Measurements from ENCODE around the gene ANKRD17.
"Not testable (repeated sequence)": the region's sequence is repeated elsewhere in the genome, so short reads cannot be mapped to it uniquely, and the experiment has no call there.

The ANKRD17 gene

DNA sequence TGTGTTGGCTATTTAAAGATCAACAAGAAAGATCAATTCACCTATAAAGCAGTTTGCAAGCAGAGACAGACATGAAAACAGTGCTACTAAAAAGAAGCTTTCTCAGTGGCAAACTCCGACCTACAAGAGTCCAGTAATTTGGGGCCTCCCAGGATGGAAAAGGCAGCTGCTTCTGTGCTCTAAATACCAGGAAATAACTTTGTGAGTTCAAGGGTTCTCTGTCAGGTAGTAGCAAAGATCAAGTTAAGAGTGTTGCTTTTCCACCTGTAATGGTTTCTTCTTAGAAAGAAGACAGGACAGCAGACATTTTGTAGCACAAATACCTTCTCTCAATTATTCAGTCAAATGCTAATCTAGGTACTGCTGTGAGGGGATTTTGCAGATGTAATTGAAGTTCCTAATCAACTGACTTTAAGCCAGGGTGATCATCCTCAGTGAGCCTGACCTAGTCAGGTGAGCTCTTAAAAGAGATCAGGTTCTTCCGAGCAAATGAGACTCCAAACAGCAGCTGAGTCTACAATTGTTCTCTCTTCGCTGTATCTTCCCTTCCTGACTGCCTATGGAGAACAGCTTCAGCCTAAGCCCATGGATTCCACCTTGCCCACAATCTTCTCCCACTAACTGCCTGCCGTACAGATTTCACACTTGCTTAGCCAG is 13.5 kb downstream of the ANKRD17 start:
- FAIRE-seq: no peak

DNA sequence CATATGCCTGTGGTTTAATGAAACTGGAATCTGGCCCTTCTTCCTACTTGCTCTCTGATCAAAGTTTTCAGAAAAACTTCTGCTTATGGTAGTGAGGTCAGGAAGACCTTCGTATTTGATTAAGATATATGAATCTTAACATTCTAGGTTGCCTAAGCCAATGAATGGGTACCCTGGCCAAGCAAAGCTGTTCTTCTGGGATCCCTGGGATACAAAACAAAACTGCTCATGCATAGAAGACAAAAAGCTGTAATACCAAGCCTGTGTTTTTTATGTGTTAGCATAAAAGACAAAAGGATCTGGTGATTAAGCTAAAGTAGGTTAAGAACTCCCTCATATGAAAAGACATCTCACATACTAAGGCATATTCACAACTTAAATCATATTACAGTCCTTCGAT is 21.6 kb downstream of the ANKRD17 start:
- no peak for FAIRE-seq

DNA sequence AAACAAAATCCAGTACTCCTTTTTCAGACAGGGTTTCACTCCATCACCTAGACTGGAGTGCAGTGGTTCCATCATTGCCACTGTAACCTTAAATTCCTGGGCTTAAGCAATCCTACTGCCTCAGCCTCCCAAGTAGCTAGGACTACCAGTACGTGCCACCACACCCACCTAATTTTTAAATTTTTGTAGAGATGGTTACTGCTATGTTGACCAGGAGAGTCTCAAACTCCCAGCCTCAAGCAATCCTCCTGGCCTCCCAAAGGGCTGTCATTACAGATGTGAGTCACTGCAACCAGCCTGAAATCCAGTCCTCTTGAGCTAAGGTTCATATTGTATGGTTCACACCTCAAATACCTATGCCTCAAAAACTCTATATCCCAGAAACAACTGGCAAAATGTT is 22.4 kb downstream of the ANKRD17 start:
- no peak for FAIRE-seq

DNA sequence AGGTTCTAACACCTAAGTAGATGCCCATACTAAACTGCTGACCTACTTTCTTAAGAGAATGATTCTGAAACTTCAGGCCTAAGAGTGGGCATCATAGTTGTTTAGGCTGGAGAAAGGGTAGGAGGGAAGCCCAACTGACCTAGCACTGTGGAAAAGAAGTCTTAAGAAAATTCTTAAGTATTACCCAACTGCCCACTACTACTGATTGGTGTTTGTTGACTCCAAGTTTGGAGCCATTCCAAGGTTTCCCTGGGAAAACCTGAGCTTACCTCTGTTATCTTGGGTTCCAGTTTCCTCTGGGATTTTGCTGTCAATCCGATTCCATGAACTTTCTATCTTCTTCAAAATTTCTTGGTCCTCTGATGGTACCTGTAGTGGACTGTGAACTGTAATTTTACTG is 23.9 kb downstream of the ANKRD17 start:
- FAIRE-seq: no peak

DNA sequence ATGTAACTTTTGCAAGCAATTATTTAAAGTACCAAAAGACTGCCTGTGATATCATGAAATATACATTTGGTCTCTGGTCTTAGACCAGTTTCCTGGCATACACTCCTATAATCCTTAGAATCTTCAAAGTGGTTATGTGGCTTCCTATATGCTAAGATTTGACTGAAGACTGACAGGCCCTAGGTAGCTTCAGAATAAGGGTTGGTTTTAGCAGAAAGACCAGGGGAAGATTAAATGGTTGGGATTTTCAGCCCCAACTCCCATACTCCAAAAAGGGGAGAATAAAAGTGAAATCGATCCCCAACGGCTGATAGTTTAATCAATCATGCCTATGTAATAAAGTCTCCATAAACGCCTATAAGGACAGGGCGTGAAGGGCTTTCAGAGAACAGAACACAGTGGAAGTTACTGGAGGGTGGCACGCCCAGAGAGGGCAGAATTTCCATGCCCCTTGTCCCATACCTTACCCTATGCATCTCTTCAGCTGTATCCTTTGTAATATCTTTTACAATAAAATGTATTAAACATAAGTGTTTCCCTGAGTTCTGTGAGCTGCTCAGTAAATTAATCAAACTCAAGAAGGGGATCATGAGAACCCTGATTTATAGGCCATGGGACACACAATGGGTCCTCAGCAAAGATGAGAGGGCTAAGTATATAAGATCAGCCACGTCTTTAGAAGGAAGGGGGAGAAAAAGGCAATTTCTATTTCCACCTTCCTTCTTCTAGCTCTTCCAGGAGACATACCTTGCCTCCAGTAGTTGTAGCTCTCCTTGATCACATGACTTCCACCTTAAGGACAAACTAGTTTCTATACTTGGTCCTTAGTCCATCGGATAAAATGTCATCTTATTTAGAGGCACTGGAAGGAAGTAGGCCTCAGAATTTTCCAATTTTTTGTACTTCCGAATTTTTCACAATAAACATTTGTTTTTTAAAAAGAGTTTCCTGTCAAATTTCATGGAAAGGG is 26.8 kb downstream of the ANKRD17 start:
- no peak for FAIRE-seq

DNA sequence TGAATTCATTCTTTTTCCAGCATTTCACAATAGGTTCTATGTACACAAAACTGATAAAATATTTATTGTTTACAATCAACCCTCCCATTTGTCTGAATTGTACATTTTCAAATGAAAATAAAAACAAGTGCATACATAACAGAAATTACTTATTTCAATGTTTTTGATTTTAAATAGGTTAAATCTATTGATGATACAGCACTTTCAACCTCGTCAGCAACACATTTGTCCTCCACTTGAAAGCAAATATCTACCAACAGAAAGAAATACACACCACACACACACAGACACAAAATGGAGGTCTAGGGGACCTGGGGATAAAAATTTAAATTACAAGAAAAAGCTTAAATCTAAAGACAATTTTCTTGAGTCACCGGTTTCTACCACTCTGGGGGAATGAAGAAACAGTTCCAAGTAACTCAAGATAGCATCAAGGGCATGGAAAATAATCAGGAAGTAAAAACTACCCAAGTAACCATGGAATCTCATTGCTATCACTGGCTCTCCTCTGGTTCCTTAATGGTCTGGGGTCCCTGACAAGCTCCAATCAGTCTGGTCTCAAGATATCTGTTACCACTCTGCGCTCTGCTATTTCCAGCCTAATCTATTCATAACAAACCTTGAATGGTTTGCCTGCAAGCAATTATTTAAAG is 27.6 kb downstream of the ANKRD17 start:
- no peak for FAIRE-seq

DNA sequence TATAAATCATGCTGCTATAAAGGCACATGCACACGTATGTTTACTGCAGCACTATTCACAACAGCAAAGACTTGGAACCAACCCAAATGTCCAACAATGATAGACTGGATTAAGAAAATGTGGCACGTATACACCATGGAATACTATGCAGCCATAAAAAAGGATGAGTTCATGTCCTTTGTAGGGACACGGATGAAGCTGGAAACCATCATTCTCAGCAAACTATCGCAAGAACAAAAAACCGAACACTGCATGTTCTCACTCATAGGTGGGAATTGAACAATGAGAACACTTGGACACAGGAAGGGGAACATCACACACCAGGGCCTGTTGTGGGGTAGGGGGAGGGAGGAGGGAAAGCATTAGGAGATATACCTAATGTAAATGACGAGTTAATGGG is 29.8 kb downstream of the ANKRD17 start:
- not testable (repeated sequence) for FAIRE-seq

DNA sequence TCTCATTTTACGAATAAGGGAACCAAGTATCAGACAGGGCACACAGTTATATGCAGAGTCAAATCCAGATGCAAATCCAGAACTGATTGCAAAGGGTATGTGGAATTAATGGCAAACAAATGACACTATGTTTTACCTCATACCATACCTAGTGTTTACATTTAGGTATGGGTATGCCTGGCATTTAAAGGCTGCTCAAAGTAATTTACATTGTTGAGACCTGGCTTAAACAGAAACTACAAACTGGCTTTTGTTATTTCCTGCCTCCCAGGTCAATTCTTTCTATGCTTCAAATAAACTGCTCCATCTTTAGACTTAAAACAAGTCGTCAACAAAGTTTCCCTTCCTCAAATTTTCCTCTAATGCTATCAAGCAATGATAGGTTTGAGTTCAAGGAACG is 33.7 kb downstream of the ANKRD17 start:
- no peak for FAIRE-seq

DNA sequence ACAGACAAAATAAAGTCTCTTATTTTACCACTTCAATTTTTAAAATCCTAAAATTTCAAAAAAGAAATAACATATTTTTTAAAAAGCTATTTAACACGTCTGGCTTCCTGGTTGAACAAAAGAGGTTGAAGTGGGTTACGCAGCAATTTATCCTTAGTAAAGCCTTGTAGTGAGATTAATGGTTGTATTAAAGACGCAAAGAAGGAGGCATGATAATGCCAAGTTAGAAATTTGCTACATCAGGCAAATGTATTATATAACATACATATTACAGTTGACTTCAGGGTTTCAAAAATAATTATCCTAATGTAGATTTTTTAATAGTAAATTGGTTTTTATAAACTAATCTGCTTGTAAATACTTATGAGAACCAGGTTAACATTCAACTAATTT is 35.3 kb downstream of the ANKRD17 start:
- FAIRE-seq: no peak

DNA sequence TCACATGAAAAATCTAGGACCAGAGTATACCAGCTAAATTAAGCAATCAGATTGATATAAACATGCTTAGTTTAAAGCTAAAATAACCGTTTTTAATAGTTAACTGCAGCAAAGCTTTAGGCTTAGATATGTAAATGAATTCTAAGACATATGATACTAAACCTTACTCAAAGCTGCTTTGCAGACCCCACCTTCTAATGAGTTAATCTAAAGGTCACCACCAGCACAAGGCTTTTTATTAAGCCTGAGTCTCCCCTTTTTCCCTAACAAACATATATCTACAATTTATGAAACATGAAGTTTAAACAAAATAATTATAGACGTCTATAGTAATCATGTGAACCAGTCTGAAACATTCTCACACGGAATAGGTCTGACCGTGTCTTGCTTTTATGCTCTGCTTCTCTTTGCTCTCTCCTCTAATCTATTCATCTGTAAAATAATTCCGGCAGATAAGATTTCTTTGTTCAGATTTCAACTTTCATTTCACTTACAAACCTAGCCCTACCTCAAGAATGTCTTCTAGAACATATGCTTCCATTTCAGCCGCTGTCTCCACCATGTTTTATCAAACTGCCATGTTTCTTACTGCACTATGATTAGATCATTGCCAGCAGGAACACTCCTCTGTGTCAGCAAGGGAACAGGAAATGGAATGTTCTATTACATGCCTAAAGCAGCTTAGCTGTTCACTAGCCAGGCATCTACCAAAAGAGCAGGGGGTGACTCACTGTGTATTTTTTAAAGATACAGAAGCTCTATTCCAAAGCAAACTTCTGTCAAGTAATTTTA is 35.9 kb downstream of the ANKRD17 start:
- FAIRE-seq: peak; percentile 100

DNA sequence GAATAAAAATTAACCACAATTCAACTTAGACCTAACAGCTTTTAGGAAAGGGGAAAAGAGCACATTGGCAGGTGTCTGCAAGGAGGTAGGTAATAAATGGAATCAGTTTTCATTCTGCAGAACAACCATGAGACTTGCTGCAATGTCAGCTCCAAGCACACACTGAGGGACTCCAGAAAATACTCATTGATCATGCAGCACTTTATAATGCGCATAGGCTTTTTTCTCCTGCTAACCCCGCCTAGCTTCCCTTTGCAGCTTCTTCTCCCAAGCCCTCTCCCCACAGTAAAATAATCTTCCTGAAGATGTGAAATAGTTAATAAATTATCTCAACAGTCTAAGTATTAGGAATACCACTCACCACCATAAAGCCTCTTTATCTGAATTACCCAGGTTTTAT is 36.9 kb downstream of the ANKRD17 start:
- FAIRE-seq: no peak

DNA sequence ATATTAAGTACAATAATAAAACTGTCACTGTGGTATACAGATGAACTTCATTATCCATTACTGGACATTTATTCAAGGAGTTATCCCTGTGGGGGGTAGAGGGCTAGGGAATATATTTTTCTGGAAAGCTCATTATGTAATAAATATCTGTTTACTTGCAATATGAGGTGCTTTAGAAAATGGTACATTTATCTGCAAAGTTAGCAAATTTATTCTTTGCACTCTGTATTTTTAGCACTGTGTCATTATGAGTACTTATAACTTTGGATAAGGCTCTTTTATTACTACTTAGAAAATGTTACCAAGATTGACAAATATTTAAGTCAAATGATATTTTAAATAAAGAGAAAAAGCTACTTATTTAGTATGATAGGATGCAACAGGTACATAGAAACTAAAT is 37.8 kb downstream of the ANKRD17 start:
- FAIRE-seq: peak; percentile 95

DNA sequence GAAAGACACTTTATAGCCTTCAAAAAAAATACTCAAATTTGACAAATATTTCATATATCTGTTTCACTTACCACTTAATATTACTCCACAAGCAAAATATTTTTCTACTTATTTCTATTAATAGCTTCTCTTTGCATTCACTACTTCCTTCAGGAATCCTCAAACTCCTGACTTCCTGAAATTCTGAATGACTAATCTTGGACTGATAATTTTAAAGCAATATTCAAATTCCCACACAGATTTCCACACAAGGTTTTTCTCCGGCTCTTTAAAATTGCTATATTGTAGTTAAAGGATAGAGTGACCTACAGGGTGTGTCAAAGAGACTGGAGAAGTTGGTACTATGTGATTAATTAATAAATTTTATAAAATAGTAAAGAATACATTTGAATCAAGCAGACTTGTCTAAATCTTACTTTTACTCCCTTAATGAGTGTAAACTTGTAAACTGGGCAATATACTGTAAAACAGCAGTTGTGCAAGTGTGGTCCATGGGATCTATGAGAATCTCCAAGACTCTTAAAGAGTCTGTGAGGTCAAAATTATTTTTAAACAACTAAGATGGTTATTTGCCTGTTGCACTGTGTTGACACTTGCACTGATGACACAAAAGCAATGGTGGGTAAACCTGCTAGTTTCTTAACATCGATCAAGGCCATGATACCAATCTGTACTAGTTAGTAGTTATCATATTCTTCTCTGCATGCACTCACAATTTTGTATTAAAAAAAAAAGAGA is 44.5 kb downstream of the ANKRD17 start:
- peak; percentile 94 for FAIRE-seq

DNA sequence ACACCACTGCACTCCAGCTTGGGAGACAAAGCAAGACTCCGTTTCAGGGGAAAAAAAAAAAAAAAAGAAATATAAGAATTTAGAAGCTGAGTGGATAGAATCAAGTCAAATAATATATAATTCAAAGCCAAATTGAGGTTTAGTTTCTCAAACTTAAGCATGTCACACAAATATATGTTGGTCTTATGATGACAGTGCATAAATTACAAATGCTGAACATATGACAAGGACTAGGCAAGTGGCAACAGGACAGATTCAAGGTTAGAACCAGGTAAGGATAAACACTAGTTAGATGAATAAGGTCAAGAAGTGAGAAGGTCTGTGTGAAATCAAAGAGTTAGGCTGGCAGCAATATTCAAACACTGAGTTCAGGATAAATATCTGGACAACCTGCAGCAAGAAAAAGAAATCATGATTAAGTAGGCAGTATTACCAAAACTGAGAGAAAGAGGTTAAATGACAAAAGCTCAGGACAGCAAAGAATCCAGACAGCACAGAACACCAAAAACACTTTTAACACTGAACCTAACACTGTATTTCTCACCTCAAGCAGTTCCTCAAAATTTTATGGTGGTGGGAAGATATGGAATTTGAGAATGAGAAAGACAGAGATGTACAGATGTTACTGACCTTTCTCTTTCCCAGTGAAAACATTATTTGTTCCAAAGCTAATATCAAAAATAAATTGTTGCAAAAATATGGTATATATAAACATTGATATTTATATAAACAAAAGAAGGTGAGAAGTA is 45.4 kb downstream of the ANKRD17 start:
- no peak for FAIRE-seq

DNA sequence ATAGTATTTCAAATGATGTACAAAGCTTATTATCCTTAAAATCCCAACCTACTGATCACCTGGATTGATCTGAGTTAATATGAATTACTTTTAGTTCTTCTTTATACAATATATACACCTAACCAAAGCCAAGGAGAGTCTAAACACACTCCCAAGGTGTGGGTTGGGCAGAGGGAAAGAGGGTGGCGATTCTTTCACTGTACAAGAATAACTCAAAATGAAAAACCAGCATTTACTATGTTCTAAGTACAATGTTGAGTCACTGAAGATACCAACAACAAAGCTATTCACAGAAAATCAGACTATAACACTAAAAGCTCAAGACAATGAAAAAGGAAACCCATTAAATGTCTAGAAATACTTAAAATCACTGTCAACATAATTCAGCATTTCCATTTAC is 46.6 kb downstream of the ANKRD17 start:
- FAIRE-seq: no peak

DNA sequence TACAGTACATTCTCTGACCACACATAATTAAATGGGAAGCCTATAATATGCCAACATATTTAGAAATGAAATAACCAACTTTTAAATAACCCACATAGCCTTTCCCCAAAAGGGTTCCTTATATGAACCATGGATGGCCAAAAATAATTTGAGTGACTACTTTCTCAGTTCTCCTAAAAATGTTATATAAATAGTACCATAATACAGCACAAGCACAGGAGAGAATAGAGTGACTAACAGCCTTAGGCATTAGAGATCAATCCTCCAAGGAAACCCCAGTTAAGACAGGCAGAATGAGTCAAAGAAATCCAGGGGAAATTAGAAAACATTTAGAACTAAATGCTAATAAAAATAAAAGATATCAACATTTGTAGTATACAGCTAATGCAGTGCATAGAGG is 50.2 kb downstream of the ANKRD17 start:
- no peak for FAIRE-seq

DNA sequence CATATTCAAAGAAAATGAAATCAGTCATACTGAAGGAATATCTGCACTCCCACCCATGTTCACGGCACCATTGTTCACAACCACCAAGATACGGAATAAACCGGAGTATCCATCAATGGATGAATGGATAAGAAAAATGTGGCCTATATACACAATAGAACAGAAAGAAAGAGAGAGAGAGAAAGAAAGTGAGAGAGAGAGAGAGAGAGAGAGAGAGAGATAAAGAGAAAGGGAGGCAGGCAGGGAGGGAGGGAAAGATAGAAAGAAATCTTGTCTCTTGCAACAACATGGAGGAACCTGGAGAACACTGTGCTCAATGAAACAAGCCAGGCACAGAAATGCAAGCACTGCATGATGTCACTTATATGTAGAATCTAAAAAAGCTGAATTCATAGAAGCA is 52.4 kb downstream of the ANKRD17 start:
- FAIRE-seq: no peak

DNA sequence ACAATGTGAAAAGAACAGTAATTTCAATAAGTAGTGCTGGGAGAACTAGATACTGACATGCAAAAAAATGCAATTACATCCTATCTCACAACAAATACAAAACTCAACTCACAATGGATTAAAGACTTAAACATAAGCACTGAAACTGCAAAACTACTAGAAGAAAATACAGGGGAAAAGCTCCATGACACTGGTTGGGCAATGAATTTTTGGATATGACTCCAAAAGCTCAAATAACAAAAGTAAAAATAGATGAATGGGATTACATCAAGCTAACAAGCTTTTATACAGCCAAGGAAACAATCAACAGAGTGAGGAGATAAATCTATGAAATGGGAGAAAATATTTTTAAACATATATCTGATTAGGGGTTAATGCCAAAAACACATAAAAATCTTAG is 53.1 kb downstream of the ANKRD17 start:
- FAIRE-seq: no peak

DNA sequence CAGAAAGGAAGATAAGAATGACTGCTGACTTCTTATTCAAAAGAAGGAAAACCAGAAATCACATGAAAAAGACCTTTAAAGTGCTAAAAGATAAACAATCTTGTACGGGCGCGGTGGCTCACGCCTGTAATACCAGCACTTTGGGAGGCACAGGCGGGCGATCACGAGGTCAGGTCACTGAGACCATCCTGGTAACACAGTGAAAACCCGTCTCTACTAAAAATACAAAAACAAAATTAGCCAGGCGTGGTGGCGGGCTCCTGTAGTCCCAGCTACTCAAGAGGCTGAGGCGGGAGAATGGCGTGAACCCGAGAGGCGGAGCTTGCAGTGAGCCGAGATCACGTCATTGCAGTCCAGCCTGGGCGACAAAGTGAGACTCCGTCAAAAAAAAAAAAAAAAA is 54.6 kb downstream of the ANKRD17 start:
- FAIRE-seq: not testable (repeated sequence)

DNA sequence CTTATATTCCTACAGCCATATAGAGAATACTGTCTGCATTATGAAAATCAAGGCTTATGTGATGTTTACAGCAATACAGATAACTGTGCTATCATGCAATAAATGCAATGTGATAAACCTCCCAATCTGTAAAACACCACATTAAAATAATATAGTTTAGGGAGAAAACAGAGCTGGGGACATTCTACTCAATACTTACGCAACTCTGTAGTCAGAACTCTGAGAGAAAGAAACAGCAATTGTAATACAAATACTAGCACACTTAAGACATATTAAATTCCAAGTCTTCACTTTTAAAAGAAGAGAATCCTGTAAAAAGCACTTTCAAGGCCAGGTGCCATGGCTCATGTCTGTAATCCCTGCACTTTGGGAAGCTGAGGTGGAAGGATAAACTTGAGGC is 61.4 kb downstream of the ANKRD17 start:
- FAIRE-seq: no peak

DNA sequence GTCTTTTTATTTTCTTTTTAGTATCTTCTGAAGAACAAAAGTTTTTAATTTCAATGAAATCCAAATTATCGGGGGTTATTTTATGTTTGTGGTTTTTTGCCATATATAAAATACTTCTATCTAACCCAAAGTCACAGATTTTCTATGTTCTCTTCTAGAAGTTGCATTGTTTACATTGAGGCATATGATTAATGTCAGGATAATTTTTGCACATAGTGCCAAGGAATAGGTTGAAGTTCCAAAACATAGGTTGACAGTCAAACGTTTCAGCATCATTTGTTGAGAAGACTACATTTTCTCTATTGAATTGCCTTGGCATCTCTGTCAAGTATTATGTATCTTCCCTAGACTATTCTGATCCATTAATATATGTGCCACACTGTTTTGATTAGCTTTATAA is 64.5 kb downstream of the ANKRD17 start:
- peak; percentile 45 for FAIRE-seq

DNA sequence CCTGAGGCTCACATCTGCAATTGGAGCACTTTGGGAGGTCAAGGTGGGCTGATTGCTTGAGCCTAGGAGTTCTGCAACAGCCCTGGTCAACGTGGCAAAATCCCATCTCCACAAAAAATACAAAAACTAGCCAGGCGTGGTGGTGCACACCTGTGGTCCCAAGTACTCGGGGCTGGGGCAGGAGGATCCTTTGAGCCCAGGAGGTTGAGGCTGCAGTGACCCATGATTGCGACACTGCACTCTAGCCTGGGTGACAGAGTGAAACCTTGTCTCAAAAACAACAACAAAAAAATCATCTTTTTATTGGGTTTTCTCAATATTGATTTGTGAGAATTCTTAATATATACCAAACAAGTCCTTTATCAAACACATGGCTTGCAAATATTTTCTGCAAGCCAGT is 64.9 kb downstream of the ANKRD17 start:
- FAIRE-seq: no peak
